HG02571 (cell line): Measurements from ENCODE around the gene ZNF503.

ENCODE experiments used
- ATAC-seq: cut with Tn5 transposase; IDR thresholded peaks from one replicate; pipeline ENCODE4 v1.9.1; 2021; ENCODE audit warnings: mild to moderate bottlenecking, moderate library complexity; ENCODE audit not compliant: unreplicated experiment

Gene ZNF503

GRCh38 chr10:75432176-75432575 is 30.6 kb upstream of the ZNF503 start:
- no peak for ATAC-seq

GRCh38 chr10:75431180-75432111 is 29.9 kb upstream of the ZNF503 start, which contains the start of gene LRMDA:
Gene LRMDA, plus strand, starts transcription at chr10:75431624.
- no peak for ATAC-seq

DNA sequence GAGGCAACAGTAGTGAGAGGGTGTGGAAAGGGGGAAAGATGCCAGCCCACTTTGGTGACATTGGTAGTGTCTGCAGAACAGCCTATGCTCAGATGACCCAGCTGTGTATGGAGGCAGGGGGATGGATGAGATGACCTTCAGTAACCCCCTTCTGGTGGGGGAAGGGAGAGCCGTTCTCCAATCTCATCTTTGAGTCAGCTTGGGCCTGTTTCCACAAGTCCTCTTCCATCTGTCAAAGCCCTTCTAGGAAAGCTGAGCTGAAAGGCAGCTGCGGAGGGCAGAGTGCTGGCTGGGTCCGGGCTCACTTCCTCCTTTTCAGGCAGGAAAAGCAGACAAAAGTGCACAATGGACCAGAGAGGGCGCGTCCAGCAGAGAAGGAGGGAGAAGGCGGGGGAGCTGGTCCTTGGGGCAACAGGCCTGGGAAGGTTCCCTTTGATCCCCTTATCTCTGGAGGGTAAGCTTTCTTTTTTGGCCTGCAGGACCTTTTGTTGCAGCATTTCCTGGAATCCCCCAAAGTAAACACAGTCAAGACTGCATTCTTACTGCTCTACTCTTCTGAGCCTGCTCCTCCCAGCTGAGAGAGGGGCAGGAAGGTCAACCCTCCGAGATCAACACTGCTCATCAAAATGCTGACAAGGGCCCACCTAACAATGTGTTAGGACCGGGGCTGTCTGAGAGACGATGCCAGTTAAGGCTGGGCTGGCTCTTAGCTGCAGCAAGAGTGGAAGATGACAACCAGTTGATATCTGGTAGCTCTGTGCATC is 28.6 kb upstream of the ZNF503 start:
- ATAC-seq: no peak

GRCh38 chr10:75429159-75429827 is 27.7 kb upstream of the ZNF503 start:
- no peak for ATAC-seq

DNA sequence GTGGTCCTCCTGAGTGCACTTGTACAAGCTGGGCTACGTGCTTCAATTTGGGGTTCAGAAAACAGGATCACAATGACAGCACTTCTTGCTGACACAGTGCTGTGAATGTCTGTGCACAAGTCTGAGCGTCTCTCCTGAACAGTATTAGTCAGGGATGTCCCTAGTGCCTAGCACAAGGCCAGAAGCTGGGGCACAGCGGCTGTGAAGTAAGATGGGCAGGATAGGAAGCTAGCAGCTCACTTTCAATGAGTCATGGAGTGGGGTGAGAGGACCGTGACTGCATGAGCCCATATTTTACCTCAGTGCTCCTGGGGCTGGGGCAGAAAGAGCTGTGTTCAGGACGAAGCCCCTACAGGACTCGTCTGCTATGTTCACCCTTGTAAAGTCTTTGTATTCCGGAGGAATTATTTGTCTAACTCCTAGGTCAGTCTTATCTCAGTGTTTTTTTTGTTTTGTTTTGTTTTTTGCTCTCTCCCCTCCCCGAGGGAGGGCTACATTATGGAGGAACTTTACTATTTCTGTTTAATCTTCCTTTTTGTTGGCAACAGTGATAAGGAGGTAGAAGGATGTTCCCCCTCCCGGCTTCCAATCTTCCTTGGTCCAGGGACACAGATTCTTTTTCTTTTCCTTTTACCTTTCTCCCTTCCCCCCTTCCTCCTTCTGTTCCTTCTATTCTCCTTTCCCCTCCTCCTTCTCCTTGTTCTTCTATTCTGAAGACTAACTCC is 27.0 kb upstream of the ZNF503 start:
- ATAC-seq: no peak

- no peak for ATAC-seq
Observed at GRCh38 chr10:75427951-75428350, 26.4 kb upstream of the ZNF503 start.

DNA sequence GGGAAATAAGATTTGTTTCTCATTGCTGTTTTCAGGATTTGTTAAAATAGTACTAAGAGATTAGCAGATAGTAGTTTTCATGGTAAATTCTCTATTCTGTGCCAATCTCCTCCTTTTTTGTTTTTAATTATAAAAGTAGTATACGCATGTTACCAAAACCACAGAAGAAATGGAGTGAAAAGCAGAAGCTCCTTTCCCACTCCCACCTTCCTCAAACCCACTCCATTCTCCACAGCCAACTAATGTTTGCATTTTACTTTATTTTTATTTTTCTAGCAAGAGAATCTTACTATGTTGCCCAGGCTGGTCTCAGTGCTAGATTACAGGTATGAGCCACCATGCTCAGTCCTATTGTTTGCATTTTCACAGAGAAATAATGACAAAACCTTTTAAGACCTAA is 25.3 kb upstream of the ZNF503 start:
- no peak for ATAC-seq

DNA sequence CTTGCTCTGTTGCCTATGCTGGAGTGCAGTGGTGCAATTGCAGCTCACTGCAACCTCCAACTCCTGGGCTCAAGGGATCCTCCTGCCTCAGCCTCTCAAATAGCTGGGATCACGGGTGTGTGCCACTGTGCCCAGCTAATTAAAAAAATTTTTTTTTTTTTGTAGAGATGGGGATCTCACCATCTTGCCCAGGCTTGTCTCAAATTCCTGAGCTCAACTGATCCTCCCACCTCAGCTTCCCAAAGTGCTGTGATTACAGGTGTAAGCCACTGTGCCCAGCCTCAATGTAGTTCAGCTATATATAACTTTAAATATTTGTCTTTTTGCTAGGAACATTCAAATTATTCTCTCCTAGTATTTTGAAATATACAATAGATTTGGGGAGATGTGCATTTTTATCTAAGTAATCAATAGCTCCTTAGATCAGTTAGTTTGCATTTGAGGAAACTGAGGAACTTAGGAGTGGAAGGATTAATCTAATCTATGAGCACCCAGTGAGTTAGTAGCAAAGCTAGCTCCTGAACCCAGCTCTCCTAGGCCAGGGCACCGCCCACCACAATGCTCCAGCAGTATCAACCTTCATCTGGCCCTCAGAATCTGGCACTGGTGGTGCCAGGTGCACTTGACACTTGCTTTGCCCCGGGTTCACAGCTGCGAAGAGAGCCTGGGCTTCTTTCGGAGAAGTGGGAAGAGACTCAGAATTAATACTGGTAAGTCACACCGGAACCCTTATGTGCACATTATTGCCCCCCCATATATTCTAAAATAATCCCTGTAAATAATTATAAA is 23.9 kb upstream of the ZNF503 start:
- ATAC-seq: no peak

GRCh38 chr10:75424571-75424970 is 23.0 kb upstream of the ZNF503 start:
- no peak for ATAC-seq

DNA sequence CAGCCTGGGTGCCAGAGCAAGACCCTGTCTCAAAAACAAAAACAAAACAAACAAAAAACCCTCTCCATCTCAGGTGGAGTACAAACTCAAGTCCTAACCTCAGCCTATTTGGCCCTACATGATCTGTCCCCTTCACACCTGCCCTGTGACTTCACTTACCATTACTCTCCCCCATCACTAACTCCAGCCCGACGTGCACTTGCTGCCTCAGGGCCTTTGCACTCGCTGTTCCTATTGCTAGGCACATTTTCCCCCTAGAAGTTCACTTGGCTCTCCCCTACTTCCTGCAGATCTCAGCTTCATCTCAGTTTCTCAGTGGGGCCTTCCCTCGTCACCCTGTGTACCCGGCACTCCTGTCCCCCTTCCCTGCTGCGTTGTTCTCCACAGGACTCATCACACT is 21.3 kb upstream of the ZNF503 start:
- no peak for ATAC-seq

DNA sequence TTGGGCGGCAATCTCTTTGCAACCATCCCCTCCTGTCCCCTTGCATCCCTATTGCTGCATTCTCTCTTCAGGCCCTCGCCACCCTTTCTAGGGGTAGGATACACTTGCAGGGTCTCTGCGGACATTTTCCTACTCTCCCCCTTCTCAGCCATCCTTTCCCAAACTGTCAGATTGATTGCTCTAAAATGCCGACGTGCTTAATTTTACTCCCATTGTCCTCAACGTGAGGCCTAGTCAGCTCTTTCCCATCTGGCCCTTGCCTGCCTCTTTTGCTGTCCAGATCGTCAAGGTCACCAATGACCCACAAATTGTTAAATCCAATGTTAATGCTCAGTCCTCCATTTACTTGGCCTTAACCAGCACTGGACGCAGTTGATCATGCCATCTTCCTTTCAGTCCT is 17.1 kb upstream of the ZNF503 start:
- ATAC-seq: no peak

DNA sequence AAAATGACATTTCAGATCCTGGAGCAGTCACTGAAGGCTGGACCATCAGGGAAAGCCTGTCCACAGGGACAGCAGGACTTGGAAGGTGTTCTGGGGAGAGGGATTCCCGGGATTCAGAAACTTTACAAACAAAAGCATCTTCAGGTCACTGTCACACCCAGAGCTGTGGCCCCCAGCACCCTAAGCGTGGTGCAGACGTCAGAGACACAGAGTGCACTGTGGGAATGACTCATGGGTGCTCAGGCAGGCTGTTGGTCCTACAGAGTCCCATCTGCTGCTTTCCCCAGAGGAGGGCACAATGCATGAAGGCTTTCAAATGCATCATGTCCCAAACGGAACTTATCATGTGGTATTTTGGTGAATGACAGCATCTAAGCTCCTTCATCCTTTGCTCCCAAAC is 16.7 kb upstream of the ZNF503 start:
- ATAC-seq: no peak

DNA sequence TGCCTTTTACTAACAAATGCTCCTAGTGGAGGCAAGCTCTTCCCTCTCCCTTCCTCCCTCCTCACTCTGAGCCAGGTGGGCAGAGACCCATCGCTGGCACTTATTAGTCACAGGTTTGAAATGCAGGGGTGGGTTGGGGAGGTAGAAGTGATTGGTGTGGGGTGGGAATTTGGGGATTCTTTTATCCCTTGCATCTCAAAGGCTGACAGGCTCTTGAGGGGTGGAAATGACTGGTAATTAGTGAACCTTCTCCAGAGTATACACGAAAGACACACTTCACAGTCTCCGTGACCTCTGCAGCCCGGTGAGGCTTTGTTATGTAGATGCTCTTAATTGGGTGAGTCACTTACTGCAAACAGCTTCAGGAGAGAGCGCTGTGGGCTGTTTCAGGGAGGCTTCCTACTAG is 16.0 kb upstream of the ZNF503 start:
- ATAC-seq: no peak

DNA sequence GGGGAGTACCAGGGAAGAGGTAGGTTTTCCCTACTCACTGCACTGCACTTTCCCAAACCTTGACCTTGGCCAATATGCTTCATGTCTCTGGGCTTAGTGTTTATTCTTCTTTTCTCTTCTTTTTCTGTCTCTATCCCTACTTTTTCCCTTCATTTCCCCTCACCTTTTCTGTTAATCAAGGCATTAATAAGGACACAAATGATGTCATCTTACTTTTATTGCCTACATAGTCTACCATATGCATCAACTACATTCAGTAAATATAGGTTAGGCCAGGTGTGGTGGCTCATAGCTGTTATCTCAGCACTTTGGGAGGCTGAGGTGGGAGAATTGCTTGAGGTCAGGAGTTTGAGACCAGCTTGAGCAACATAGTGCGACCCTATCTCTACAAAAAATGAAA is 13.0 kb upstream of the ZNF503 start:
- ATAC-seq: no peak

- ATAC-seq: no peak
Observed at GRCh38 chr10:75410132-75411005, 8.8 kb upstream of the ZNF503 start.

DNA sequence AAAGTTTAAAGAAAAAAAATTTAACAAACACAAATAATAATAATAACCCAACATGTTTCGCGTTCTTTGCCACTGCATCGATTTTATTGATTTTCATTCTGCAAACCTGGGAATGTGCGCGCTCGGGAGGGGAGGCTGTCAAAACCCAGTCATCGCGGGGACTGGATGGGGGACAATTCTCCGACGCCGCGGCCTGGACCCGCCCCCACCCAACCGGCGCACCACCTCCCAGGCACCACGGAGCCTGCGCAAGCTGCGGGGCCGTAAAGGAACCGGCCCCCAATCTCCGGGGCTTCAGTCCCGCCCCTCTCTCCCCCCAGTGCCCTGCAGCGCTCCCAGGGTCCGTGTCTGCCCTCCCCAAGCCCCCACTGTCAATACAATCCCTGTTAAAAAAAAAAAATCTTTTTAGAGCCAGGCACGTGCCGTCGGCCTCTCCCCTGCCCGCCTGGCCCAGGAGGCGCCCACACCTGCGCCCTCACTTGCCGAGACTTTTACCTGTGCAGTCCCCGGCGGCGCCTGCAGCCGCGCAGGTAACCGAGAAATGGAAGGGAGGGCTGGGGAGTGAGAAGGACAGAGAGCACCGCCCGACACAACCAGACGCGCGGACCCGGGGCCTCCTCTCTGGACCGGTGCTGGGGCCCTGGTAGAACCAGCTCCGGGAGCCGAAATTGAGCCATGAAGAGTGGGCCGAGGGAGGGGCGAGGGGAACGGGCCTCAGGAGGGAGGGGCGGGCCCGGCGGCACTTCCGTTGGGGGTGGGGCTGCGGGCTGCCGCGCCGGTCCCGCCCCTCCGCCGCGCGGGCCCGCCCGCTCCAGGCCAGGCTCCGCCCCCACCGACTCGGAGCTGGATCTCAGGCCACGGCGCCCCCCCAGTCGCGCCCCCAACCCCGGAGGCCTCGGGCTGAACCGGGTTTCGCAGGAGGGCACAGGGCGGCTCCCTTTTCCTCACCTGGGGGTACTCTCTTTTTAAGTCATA is 7.6 kb upstream of the ZNF503 start:
- no peak for ATAC-seq

GRCh38 chr10:75408509-75408875 is 6.9 kb upstream of the ZNF503 start:
- ATAC-seq: no peak
